Stimulated activated effector memory CD8-positive, alpha-beta T cell treated with anti-CD3 and anti-CD28 coated beads, Interleukin-12 subunit alpha, Interleukin-12 subunit beta, amount 100 ng/mL, for 72 hours (primary cell): Measurements from ENCODE around the gene H6PD.

ENCODE experiments used
- ATAC-seq: fragments of 150-1000 bp; cut with Tn5 transposase; 2 replicates; pipeline ENCODE4 v1.10.0; 2021
- DNase-seq, 2 donors: peaks; one replicate each; pipeline ENCODE4 v3.0.0; 2021 to 2022; ENCODE audit warnings: low spot score in 2 of 2
- H3K27ac Mint-ChIP-seq: one replicate; pipeline ENCODE4 v1.8.0; 2022; ENCODE audit warnings: mild to moderate bottlenecking, mixed read lengths
- H3K36me3 Mint-ChIP-seq: one replicate; pipeline ENCODE4 v1.8.0; 2022; ENCODE audit warnings: mild to moderate bottlenecking, mixed read lengths
- H3K4me1 Mint-ChIP-seq: one replicate; pipeline ENCODE4 v1.8.0; 2022; ENCODE audit warnings: mixed read lengths
- H3K4me3 Mint-ChIP-seq: one replicate; pipeline ENCODE4 v1.8.0; 2022; ENCODE audit warnings: mild to moderate bottlenecking, mixed read lengths
- H3K9me3 Mint-ChIP-seq: one replicate; pipeline ENCODE4 v1.8.0; 2022; ENCODE audit warnings: mixed read lengths

H6PD gene, protein sequence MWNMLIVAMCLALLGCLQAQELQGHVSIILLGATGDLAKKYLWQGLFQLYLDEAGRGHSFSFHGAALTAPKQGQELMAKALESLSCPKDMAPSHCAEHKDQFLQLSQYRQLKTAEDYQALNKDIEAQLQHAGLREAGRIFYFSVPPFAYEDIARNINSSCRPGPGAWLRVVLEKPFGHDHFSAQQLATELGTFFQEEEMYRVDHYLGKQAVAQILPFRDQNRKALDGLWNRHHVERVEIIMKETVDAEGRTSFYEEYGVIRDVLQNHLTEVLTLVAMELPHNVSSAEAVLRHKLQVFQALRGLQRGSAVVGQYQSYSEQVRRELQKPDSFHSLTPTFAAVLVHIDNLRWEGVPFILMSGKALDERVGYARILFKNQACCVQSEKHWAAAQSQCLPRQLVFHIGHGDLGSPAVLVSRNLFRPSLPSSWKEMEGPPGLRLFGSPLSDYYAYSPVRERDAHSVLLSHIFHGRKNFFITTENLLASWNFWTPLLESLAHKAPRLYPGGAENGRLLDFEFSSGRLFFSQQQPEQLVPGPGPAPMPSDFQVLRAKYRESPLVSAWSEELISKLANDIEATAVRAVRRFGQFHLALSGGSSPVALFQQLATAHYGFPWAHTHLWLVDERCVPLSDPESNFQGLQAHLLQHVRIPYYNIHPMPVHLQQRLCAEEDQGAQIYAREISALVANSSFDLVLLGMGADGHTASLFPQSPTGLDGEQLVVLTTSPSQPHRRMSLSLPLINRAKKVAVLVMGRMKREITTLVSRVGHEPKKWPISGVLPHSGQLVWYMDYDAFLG

DNA sequence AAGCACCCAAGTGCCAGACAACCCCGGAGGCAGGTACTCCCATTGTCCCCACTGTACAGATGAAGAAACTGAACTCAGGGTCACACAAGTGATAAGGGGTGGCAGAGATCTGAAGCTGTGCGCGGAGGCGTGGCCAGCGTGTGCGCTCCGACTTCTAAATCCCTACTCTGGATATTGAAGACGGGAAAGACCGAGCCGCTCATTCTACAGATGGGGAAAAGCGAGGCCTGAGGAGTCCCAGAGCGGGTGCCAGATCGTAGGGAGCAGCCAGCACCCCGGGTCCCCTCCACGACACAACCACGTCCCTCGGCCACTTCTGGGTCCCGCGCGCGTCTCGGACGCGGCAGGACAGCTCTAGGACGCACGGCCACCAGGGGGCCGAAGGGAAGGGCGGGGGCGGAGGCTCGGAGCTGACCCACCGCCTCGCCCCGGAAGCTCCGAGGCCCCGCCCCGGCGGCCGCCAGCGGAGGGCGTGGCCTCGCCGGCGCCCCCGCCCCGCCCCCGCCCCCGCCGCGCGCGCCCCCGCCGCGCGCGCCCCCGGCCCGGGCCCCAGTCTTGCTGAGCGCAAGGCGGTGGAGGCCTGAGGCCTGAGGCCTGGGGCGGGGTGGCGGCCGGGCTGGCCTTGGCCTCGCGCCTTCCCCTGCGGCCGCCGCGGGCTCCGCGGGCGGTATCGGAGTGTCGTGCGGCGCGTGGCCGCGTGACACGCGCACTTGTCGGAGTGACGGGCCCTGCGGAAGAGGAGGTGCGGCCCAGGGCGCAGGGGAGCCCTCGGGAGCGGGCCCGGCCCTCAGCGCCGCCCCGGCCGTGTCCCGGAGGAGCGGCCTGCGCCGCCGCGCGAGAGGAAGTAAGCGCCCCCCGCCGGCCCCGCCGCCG is at the start of gene H6PD:
Gene H6PD, plus strand, starts transcription at position 552 of the 873 bp plus-strand sequence. CDS start 10,161 bp downstream, outside the sequence.
- peak within 1 kb of the TSS; percentile 93 for H3K27ac Mint-ChIP-seq
- peaks cover 43% of the 10 kb centered on the region for H3K4me1 Mint-ChIP-seq
- H3K9me3 Mint-ChIP-seq = no peaks in the 10 kb centered on the region

DNA sequence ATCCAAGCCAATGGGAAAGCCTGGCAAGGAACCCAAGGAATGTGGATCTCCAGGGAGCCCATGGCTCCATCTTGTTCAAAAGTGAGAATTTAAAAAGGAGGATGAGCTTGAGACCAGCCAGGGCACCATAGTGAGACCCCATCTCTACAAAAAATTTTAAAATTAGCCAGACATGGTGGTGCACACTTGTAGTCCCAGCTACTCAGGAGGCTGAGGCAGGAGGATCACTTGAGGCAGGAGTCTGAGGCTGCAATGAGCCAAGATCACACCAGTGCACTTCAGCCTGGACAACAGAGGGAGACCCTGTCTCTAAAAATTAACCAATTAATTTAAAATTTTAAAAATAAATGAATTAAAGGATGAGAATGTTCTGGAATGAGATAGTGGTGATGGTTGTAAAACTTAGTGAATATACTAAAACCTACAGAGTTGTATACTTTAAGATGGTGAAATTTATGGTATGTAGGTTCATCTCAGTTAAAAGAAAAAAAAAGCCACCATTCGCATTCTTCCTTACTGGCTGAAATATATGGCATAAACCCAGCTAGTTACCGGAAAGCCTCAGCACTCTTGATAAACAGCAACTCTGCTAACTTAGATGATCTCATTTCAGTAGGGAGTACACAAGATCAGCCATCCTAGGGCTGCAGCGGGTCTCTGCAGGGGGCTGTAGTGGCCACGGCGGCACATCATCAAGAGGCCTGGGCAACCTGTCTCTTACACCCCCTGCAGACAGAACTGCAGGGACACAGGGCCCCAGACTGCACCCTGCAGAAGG is 48.3 kb upstream of the H6PD start:
- Mint-ChIP-seq H3K9me3 (no peaks in the 10 kb centered on the region), H3K4me1 (peaks cover 6% of the 10 kb centered on the region), H3K27ac (no peak overlapping the region), H3K4me3 (no peak overlapping the region), H3K36me3 (peaks cover 7% of the 10 kb centered on the region)
- DNase-seq = no peak
- ATAC-seq = no peak

More for the DNA sequence above, at the start of gene H6PD:
- Mint-ChIP-seq H3K36me3 (peaks cover 6% of the 10 kb centered on the region), H3K4me3 (peak within 1 kb of the TSS; percentile 86)
- ATAC-seq = peak; percentile 86
- DNase-seq = peak; percentile 68 to 90

DNA sequence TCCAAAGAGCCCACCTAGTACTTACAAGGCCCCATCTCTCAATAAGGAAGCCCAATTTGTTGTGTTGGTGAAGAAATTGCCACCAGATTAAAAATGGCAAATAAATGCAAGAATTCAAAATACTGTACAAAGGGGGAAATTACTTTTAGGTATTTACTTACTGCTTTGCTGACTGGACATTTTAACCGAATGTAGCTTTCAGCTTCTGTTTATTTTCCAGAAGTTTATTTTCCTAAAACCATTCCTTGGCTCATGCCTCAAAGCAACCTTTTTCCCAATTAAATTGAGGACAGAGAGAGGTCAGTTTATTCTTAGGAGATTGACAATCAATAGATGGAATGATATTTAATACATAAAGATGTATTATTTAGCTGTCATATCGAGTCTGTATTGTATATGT is 47.6 kb upstream of the H6PD start:
- no peak overlapping the region for H3K27ac Mint-ChIP-seq
- no peaks in the 10 kb centered on the region for H3K4me1 Mint-ChIP-seq
- no peak overlapping the region for H3K4me3 Mint-ChIP-seq
- peaks cover 7% of the 10 kb centered on the region for H3K36me3 Mint-ChIP-seq
- ATAC-seq = no peak
- DNase-seq = no peak
- H3K9me3 Mint-ChIP-seq = no peaks in the 10 kb centered on the region

DNA sequence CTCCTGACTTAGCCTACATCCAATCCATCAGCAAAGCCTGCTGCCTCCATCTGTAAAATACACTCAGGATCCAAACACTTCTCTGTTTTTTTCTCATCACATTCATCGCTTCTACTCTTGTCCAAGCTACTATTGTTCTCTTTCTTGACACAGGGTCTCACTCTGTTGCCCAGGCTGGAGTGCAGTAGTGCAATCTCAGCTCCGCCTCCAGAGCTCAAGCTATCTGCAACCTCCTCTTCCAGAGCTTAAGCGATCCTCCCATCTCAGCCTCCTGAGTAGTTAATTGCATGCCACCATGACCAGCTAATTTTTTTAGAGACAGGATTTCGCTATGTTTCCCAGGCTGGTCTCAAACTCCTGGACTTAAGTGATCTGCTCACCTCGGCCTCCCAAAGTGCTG is 44.3 kb upstream of the H6PD start:
- no peaks in the 10 kb centered on the region for H3K4me1 Mint-ChIP-seq
- DNase-seq = no peak
- H3K27ac Mint-ChIP-seq = no peak overlapping the region
- no peak for ATAC-seq
- no peak overlapping the region for H3K4me3 Mint-ChIP-seq
- no peaks in the 10 kb centered on the region for H3K9me3 Mint-ChIP-seq
- H3K36me3 Mint-ChIP-seq = peaks cover 6% of the 10 kb centered on the region

DNA sequence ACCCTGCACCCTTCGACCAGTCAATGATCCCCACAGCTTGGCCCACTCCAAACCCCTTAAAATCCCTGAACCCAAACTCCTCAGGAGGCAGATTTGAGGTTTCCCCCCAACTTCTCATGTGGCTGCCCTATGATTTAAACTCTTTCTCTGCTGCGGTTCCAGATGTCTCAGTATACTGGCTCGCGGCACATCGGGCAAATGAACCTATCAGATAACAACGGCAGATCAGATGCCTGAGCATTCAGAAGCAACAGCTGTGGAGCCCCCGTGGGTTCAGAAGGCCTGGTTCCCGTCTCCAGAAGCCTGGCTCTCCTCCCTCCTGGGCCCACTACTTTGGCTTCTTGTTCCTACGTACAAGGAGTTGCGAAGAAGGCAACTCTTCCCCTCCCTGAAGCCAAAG is 43.3 kb upstream of the H6PD start:
- Mint-ChIP-seq H3K36me3 (no peaks in the 10 kb centered on the region), H3K27ac (no peak overlapping the region), H3K4me1 (peaks cover 8% of the 10 kb centered on the region), H3K9me3 (no peaks in the 10 kb centered on the region), H3K4me3 (no peak overlapping the region)
- DNase-seq (no peak), ATAC-seq (no peak)

DNA sequence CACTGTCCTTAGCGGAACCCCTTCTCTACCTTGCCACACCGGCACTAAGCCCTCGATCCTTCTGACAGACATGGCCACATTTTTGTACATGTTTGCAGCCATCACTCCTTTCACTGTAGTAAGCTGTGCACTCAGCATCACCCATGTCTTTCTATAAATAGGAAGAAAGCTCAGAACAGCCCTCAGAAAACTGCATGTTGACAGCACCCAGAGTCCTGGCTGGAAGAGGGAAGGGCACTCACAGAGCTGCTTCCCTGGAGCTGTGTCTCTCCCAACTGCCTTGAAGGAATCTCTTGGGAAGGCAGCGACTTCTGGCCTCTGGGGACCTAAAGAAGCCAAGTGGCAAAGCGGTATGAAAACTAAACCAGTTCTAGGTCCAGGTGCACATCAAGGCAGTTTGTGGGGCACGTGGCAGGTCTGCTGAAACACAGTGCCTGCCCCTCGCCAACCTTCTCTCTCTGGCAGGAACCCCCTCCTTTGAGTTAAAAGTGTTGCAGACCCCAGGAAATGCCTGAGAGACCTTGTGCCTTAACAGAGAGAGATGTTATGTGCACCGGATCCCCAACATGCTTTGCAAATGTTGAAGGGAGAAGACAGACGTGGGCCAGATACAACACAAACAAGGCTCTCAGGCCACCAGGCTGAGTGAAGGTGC is 41.9 kb upstream of the H6PD start:
- ATAC-seq (no peak), DNase-seq (no peak)
- Mint-ChIP-seq H3K36me3 (no peaks in the 10 kb centered on the region), H3K4me3 (no peak overlapping the region), H3K4me1 (peaks cover 19% of the 10 kb centered on the region), H3K27ac (no peak overlapping the region), H3K9me3 (no peaks in the 10 kb centered on the region)

DNA sequence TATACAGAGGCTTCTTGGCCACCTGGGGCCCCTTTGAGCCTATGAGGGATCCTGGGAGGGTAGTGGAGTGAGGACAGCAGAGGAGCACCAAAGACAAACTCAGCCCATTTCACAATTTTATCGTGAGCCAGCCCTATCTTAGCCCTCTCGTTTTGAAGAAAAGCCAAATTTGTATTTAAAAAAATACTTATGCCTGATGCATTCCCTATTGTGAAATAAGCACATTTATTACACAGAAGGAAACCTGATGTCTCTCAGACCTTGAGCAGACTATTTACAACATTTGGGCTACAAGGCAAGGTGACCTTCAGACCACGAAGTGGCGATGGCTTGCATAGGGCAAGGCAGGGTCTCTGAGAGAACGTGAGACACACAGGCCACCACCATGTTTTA is 41.3 kb upstream of the H6PD start:
- H3K36me3 Mint-ChIP-seq = no peaks in the 10 kb centered on the region
- H3K4me3 Mint-ChIP-seq = no peak overlapping the region
- ATAC-seq (no peak), DNase-seq (no peak)
- H3K4me1 Mint-ChIP-seq = peaks cover 21% of the 10 kb centered on the region
- H3K27ac Mint-ChIP-seq = no peak overlapping the region
- H3K9me3 Mint-ChIP-seq = no peaks in the 10 kb centered on the region

DNA sequence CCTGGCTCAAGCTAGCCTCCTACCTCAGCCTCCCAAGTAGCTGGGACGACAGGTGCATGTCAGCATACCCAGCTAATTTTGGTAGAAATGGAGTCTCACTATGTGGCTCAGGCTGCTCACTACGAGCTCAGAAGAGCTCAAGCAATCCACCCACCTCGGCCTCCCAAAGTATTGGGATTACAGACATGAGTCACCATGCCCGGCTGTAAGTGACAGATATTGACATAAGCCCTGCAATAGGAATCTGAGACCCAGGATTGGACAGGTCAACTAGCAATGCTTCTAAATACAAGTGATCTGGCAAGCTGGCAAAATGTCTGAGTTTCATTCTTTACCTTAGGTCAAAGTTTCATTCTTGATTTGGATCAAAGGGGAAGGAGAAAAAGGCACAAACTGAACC is 40.5 kb upstream of the H6PD start:
- ATAC-seq = no peak
- H3K4me1 Mint-ChIP-seq = peaks cover 26% of the 10 kb centered on the region
- no peak for DNase-seq
- no peak overlapping the region for H3K27ac Mint-ChIP-seq
- H3K36me3 Mint-ChIP-seq = no peaks in the 10 kb centered on the region
- H3K4me3 Mint-ChIP-seq = no peak overlapping the region
- no peaks in the 10 kb centered on the region for H3K9me3 Mint-ChIP-seq

DNA sequence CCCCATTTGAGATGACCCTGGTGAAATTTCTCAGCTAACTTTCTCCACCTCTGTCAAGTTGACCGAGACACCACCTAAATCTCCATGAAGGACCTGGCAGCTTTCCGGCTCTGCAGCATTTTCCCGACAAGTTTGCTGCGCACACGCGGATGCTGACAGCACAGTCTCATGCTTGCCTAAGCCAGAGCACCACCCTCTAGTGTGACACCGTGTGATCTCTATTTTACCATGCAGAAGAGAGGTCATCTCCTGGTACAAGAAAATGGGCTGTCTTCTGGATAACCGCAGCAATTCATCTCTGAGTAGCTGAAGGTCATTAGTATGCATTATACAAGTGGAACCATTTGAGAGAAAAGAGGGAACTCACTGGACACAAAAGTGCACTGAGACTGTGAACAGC is 38.9 kb upstream of the H6PD start:
- no peak overlapping the region for H3K4me3 Mint-ChIP-seq
- no peaks in the 10 kb centered on the region for H3K36me3 Mint-ChIP-seq
- H3K27ac Mint-ChIP-seq = no peak overlapping the region
- ATAC-seq = no peak
- no peak for DNase-seq
- H3K9me3 Mint-ChIP-seq = no peaks in the 10 kb centered on the region
- H3K4me1 Mint-ChIP-seq = peaks cover 30% of the 10 kb centered on the region

DNA sequence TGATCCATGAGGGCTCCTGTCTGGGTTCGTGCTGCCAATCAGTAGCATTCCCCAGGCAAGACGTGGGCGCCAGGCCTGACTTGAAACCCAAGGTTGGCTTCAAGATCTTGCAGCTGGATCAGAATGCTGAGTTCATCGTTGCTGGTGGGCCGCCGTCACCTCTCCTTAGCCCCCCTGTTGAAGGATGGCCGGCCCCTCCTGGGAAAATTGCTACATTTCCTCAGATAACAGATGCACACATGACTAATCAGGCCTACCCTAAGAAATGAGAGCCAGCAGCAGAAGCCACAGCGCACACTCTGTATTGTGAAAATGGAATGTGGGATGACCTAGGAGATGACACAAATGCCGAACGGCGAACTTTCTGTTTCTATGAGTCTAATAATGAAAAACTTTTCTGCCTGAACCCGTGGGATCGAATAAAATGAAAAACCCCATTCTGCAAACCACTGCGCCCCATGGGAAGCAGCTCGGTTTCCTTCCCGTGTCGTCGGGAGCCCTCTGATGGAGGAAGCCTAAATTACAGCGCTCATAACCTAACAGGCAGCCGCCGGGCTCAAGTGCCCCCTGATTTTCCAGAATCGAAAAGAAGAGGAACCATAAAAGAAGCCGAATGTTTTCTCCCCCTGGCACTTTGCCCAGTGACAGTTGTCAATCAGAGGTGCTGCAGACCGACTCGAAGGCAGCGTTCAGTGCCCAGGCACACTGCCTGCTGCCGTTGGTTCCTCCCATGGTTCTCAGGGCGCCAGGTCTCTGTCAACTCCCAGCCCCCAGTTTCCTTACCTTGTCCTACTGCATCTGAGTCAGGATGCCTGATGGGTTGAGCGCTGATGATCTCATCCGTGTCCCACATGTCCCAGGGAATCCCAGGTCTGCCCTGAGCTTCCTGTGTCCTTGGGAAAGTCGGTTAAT is 38.2 kb upstream of the H6PD start:
- no peak overlapping the region for H3K4me3 Mint-ChIP-seq
- no peaks in the 10 kb centered on the region for H3K36me3 Mint-ChIP-seq
- H3K9me3 Mint-ChIP-seq = no peaks in the 10 kb centered on the region
- ATAC-seq (peak; percentile 82), DNase-seq (peak; percentile 44 to 80)
- H3K4me1 Mint-ChIP-seq = peaks cover 37% of the 10 kb centered on the region
- H3K27ac Mint-ChIP-seq = no peak overlapping the region

DNA sequence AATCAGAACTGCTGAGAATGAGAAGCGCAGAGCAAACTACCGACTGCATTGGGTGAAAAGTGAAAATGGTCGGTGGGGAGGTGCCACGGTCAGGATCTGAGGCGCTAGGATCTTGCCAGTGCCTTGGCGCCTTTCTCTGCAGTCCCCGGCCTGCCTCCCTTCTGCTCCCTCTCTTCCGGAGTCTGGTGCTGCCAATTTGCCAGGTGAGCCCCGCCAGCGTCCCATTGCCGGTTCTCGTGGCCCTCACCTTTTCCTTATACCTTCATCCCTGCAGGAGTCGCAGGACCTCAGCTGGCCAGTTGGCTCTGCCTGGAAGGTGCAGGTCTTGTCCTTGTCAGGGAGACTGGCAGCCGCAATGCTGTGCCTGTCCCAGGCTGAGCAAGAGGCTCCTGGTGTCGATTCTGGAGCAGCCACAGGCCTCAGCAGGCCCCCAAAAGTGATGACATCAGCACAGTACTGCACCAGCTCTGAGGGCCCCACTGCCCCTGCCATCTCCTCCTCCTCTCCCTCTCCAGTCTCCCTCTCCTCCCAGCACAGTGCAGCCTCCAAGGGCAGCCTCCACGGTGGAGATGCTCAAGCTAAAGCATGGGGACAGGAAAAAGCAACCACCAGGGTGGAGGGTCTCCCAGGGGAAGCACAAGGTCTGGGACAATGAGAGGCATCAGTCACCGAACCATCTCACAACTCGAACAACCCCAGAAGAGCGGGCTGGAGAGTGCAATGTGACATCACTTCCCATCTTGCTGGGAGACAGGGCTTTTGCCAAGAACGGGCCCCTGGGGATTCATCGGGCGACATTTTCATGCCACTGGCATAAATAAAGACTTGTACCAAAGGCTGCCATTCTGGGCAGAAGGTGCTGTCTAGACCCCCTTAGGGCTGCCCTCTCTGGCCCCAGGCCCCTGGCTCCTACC is 37.1 kb upstream of the H6PD start:
- DNase-seq = no peak
- Mint-ChIP-seq H3K4me1 (peaks cover 46% of the 10 kb centered on the region), H3K9me3 (no peaks in the 10 kb centered on the region), H3K36me3 (no peaks in the 10 kb centered on the region), H3K4me3 (no peak overlapping the region), H3K27ac (no peak overlapping the region)
- ATAC-seq = no peak

DNA sequence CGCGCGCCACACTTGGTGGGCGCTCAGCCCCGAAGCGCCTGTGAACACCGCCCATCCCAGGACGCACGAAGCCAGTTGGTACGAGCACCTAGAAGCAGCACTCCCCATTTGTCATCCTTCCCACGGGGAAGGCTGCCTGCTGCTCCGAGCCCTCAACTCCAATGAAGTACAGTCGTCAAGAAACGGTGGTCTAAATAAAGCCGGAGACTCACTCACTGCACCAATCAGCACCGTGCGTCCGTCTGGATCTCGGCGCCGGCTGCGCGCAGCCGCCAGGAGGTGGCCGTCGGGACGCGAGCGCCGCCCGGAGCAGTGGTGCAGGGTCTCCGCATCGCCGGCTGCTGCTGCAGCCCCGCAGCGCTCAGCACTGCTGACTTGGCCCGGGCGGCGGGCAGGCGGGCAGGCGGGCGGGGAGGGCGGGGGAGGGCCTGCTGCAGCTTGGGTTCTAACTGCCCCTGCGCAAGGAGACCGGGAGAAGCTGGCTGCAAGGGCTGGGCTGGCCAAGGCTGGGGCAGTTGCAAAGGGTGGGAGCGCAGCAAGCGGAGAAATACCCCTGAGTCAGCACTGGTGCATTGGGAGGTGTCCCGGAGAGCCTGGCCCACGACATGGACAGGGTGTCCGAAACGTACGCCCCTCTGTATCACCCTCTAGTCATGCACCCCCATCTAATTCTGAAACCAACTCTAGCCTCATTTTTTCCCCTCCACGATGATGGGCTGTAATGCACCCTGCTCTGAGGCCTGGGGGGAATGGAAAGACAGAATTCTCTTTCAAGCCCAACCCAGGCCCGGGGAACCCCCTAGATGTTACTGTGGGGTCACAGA is 35.8 kb upstream of the H6PD start:
- Mint-ChIP-seq H3K9me3 (no peaks in the 10 kb centered on the region), H3K36me3 (no peaks in the 10 kb centered on the region), H3K4me3 (peak overlapping the region; percentile 50), H3K27ac (no peak overlapping the region), H3K4me1 (peaks cover 59% of the 10 kb centered on the region)
- no peak for DNase-seq
- peak; percentile 54 for ATAC-seq
